HG02798 (cell line): ENCODE measurements around the gene IFNA7.
"Not testable (repeated sequence)": the region's sequence is repeated elsewhere in the genome, so short reads cannot be mapped to it uniquely, and the experiment has no call there.

Source experiments
- ATAC-seq: cut with Tn5 transposase; IDR thresholded peaks from one replicate; pipeline ENCODE4 v1.9.1; 2021; ENCODE audit warnings: mild to moderate bottlenecking; ENCODE audit not compliant: unreplicated experiment, poor library complexity

The IFNA7 gene

GRCh38 chr9:21182810-21183736, 18.9 kb downstream of the IFNA7 start:
- peak; percentile 92 for ATAC-seq

GRCh38 chr9:21174671-21175070, 27.3 kb downstream of the IFNA7 start:
- no peak for ATAC-seq

GRCh38 chr9:21172156-21172555, 29.8 kb downstream of the IFNA7 start:
- ATAC-seq = no peak

- no peak for ATAC-seq
Observed at GRCh38 chr9:21171351-21171750, 30.7 kb downstream of the IFNA7 start.

DNA sequence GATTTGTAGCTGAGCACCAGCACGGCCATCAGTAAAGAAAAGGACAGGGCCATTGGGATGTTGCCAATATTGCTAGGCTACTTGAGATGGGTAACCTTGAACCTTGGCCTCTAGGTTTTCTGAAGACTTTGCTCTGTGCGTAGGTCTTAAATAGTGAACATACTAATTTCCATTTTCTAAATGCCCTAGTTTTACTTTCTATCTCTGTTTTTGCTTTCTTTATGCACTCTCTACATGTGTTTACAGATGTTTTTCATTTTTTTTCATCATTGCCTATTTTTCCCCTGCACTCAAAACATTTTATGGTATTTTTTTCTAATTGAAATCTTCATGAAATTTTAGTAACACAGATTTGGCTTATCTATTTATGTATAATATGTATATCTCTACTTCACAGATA, 35.4 kb downstream of the IFNA7 start, which contains the start of gene IFNA21:
TSS of gene IFNA21 (minus strand) at position 101 of the 400 bp plus-strand sequence. CDS start at position 53, 48 bp downstream.
- not testable (repeated sequence) for ATAC-seq

- ATAC-seq = no peak
Observed at GRCh38 chr9:21165516-21165915, 36.5 kb downstream of the IFNA7 start.

GRCh38 chr9:21160178-21160577, 41.8 kb downstream of the IFNA7 start:
- ATAC-seq = peak; percentile 81

DNA sequence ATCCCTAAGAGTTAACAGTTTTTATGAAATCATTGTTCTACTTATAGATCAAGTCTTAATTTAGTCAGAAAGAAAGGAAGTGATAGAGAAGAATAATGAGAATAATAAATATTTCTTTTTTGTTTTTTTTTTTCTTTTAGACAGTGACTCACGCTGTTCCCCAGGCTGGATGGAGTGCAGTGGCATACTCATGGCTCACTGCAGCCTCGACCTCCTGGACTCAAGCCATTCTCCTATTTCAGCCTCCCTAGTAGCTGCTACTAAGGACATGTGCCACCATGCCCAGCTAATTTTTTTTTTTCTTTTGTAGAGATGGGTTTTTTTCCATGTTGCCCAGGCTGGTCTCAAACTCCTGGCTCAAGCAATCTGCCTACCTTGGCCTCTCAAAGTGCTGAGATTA, 46.5 kb downstream of the IFNA7 start:
- ATAC-seq = no peak

- peak; percentile 80 for ATAC-seq
Observed at GRCh38 chr9:21154018-21154608, 47.9 kb downstream of the IFNA7 start.

- ATAC-seq = peak; percentile 30
Observed at GRCh38 chr9:21153336-21154017, 48.5 kb downstream of the IFNA7 start.
